Cerebellar cortex (tissue), 1 donor: Measurements from ENCODE around the gene PRKAG1.

Experiments used
- DNase-seq: peaks from one replicate; pipeline ENCODE4 v3.0.0-alpha.2; 2015; ENCODE audit warnings: low spot score

The PRKAG1 gene

DNA sequence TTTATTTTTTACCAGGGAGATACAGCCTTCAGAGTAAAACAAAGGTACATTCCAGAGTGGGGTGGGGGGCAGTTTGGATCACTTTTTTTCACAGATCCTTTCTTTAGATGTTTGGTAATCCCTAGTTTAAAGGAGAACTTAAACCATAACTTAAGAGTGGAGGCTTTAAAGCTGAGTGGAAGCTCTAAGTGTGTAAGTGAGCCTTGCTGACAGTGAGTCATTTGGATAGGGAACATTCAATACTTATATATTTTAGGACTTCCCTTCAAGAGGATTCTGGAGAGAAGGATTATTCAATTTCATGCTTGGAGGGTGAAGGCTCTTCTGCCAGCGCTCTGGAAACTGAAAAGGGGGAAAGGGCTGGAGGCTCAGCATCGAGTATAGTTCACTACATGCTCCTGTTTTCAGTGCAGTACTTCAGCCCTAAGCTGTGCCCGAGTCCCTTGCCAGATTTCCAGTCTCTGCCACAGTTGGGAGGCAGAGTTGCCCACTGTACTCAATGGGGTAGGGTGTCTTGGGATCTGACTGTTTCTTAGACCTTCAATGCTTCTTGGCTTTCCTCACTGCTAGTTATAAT lies 8.4 kb downstream of the PRKAG1 start:
- no peak for DNase-seq

DNA sequence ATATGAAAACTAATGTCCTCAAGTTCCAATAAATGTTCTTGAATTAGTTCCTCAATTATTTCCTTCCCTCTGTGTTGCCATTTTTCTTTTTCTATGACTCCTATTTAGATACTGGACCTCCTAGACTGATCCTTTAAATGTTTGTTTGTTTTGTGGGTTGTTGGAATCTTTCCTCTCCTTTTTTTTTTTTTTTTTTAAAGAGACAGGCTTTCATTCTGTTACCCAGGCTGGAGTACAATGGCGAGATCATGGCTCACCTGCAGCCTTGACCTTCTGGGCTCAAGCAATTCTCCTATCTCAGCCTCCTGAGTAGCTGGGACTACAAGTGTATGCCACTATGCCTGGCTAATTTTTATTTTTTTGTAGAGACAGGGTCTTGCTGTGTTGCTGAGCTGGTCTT lies 9.6 kb downstream of the PRKAG1 start:
- DNase-seq, result no peak

DNA sequence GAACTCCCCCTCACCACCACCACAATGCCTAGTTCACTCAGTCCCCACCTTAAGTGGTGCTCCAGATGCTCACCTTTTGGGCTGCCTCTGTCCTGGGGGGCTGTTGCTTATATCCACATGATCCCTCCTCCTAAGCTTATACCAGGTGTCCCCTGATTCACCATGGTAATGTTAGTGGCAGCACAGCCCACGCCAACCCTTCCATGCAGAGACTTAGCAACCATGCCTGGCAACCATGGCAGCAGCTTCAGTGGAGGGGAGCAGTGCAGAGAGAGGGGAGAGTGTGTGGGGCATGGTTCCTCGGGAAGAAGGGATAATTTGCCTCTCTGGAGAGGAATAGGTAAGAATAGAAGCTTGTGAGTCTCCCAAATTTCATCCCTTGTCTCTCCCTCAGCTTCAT lies 18.2 kb downstream of the PRKAG1 start:
- no peak for DNase-seq

DNA sequence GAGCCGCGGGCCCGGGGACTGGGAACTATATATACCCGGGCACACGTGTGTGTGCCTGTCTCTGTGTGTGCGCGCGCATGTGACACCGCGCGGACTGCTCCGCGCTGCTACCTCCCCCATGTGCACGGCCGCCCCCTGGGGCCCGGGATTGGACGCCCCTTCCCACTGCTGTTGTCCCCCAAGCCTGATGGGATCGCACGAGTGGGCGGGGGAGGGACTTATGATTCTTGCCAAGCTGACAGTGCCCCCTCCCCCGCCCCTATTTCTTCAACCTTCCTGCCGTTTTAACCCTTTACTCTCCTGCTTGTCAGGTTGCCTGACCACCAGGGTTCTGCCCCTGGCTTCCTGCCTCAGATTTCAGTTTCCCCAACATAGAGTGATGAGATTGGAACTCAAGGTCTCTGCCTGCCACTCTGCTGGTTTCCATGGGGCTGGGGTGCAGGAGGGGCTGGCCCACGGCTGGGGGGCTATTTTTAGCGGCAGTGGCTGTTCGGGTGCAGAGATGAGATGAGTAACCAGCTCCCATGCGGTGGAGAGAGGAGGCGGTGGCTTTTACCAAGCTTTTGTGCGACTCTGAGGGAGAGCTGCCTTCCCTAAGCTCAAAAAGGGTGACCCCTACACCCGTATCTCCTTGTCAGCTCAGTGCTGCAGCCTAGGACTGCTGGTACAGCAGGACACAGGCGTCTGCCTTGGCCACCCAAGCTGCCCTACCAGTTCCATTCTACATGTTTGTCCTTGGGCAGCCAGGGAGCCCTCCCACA lies 19.0 kb downstream of the PRKAG1 start, which contains the start of gene DDN:
Gene DDN, minus strand, starts transcription at position 5 of the 761 bp plus-strand sequence. CDS start 88 bp downstream, outside the sequence.
- DNase-seq, result peak; percentile 43

DNA sequence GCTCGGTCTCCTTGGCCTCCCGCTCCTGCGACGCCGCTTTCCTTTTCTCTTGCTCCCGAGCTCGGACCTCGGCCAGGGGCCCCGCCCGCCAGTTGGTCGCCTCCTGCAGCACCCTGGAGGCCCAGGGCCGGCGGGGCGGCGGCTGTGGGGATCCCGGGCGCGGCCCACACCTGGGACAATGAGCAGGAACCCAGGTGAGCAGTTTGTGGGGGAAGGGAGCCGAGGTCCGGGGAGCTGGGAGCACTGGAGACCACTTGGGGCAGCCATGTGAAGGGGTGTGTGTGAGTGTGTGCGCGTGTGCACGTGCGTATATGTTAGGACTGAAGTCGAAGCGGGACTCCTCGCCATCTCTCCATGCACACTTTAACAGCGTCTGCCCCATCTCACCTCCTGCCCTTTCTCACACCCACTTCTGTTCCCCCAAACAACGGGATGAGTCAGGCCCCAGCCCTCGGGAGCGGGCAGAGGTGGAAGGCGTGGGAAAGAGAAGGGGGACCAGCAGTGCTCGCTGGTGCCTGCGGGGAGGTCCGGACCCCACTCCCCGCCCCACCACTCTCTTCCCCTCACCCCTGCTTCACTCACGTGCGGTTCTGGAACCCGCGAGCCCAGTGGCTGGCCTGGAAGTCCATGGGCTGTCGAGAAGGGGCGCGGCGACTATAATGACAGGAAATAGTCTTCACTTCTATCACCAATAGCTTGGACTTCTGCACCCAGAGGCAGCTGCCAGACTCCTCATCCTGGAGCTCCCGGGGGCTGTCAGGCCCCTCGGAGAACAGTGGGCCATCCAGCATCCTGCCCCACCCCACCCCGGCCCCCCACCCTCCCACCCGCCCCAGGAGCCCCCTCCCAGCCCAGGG lies 19.9 kb downstream of the PRKAG1 start:
- DNase-seq, result no peak

DNA sequence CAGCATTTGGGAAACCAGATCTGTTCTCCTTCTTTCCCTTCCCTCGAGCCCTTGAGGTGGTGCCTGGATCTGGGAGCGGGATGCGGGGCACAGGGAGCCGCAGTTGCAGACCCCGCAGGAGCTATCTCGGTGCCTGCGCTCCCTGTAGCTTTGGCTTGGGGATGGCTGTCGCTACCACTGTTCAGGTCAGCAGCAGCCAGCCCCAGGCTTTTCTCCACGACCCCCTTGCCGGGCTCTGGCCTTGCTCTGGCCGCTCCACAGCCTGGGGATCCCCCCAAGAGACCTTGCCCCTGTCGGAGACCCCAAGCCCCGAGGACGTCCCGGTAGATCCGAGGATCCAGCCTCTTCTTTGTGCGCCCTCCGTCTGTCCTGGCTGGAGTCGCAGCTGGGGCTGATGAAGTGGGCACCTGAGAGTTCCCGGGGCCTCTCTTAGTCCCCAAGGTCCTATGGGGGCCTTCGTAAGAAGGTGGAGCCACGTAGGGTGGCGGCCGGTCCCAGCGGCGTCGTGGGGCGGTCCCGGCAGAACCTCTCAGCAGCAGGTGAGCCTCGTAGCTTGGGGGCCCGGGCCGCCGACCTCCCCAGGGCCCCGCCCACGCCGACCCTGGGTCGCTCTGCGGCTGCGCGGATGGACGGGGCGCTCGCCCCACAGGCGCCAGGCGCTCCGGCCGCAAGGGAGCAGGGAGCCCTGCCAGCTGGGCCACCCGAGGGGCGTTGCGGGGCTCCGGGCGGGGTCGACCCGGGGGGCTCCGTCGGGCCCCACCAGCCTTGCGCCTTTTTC lies 20.7 kb downstream of the PRKAG1 start:
- no peak for DNase-seq

DNA sequence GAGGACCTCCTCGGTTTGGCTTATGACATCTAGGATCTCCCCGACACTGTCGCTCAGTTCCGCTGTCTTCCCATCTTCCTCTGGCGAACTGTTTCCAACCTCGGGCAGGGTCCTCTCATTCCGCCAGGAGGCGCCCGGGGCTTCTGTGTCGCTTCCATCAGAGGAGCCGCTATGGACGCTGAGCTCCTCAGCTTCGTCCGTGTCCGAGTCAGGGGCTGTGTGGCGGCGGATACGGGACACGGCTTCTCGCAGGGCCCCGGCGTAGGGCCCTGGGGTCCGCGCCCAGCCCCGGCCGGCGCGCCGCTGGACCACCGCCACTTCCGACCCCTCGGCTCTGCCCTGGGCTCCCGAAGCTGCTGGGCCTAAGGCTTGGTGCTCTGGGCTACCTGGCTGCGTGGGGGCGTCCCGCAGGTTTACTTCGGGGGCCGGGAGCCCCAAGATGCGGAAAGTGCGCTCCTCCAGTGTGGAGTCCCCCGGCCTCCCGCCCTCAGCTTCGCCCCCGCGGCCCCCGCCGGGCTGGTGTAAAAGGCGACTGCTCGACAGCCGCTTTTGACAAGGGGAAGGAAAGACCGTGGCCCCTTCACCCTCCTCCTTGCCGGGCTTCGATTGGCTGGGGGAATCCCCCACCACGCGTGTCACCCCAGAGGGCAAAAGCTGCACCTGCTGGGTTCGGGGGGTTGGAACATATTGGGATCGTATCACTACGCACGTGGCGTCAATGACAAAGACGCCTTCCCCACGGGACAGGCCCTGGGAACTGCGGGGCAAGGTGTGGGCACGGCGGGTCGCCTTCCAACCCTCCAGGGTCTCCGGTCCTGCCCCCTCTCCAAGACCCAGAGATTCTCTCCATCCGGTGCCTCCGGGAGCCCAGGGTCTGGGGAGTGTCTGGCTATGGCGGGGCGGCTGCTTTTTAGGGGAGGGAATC lies 21.5 kb downstream of the PRKAG1 start:
- DNase-seq, result peak; percentile 81

DNA sequence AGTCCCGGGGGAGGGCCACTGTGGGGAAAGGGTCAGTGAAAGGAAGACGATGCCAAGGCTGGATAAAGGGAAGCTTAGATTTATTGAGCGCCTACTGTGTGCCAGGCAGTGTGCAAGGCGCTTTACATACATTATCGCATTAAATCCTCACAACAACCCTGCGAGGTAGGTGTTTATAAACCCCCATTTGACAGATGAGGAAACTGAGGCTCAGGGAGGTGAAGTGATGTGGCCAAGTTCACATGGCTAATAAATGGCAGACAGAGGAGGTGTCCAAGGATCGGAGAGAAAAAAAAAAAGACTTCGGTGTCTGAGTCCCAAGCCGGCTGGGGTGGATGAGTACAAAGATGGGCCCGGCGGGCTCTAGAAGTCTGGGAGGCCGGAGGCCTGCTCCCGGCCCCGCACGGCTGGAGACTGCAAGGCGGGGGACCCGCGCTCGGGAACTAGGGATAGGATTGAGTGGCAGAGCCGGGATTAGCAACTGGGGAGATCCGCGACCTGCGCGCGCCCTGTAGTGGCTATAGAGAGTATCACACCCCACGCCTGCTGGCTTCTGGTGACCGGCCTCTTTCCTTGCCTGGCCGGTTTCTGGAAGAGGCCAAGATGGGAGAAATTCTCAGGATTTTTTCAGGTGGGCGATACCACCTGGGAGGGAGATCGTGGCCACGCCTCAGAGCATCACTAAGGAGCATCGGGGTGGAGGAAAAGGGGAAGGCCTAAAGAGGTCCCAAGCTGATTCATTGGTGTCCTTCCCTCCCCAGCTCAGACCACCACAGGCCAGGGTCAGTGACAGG lies 23.3 kb downstream of the PRKAG1 start:
- peak; percentile 86 for DNase-seq

DNA sequence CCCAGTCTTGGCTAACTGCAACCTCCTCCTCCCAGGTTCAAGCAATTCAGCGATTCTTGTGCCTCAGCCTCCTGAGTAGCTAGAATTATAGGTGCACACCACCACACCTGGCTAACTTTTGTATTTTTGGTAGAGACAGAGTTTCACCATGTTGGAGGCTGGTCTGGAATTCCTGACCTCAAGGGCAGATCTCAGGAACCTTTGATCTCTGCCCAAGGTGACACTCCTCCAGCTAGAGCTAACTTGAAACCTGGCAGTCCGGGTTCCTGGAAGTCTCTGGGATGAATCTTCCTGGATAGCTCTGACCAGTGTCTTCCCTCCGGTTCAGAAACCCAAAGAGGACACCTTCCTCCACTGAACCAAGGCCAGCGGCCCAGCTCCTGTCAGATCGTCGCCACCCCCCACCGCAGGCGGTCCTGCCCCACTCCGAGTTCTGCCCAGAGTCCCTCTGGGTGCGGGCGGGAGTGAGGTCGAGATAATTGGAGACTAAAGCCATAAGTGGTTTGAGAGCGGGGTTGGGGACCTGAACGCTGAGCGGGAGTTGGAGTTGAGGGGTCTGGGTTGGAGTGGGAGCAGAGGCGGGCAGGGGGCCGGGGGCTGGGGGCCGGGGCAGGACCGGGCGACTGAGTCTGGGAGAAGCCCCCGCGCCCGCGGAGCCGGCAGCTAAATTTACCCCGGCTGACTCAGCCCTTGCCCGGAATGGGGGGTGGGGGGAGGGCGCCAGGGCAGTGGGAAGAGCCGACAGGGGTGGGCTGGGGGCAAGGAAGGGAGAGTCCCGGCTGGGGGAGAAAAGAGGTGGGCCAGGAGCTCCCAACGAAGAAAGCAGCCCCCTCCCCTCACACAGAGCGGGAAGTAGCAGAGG lies 24.1 kb downstream of the PRKAG1 start:
- DNase-seq, result no peak

DNA sequence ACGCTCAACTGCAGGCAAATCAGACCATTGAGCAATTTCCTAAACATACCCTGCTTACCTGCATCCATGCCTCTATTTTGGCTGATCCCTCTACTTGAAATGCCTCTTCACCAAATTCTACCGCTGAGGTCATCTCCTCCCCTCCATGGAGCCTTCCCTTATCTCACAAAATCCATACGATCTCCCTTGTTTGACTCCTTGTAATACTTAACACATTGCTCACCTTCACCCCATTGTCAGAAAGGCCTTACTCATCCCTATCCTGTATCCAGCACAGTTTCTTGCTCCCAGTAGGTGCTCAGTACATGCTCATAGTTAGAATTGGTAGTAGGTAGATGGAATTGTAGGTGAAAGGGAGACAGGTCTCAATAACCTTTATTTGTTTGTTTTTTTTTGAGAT lies 24.8 kb downstream of the PRKAG1 start:
- DNase-seq, result no peak

DNA sequence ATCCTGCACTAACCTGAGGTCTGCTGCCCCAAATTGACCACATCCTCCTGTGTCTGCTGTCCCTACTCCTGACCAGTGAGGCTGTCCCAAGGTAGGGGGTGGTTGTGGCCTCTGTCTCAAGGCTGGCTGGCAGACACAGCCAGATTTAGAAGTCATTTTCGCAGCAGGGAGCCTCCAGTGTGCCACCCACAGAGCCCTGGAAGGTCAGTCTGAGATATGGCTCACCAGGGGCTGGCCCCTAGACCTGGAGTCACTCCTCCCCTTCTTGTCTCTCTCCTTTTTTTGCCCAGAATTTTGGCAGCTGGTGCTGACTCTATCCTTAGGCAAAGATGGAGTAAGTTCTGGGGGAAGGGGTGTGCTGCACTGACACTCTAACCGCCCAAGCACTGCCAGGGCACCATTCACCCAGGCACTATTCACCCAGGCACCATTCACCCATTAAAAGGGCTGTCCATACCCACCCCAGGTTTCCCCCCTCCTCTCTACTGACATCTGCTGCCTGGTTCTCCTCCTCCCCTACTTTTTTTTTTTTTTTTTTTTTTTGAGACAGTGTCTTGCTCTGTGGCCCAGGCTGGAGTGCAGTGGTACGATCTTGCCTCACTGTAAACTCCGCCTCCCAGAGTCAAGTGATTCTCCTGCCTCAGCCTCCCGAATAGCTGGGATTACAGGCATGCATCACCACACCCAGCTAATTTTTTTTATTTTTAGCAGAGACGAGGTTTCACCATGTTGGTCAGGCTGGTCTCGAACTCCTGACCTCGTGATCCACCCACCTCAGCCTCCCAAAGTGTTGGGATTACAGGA lies 27.1 kb downstream of the PRKAG1 start:
- DNase-seq, result no peak

DNA sequence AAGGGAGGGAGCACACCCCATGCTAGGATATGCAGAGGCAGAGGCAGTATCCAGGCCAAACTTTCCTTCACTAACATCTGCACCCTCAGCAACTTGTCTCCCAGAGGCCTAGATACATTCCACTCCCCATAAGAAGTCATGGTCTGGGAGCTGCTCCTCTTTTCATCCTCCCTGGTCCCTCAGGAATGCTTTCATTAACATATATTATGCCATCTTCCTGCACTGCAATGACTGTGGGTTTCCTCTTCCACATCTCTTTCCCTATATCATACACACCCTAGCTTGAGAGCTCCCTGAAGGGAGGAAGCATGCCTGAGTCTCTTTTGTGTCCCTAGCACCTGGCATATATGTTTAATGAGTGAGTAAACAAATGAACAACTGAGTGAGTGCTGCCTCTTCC lies 28.0 kb downstream of the PRKAG1 start:
- DNase-seq, result no peak

DNA sequence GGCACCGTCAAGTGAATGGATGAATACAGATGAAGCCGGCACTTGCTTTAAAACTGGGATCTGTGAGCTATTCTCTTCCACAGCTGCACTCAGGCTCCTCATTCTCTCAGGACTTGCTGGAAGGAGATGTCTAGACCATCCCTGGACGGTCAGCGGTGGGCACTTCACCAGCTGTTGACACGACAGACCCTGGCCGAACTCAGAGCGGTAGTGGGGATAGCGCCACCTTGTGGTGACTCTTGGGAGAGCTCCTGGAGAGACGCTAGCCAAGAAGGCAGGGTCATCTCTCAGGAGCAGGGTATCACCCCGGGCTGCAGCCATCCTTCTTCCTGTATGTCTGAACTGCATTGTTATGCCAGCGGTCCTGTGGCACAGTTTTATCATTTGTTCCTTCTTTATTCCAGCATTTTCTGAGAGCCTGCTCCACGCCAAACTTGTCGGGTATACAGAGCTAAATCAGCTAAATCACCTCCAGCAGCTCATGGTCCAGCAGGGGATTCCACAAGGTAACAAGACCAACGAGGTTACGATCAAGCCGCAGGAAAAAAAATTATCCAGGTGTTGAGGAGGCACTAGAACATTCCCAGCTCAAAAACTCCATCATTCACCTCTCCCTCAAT lies 30.4 kb downstream of the PRKAG1 start:
- peak; percentile 52 for DNase-seq

DNA sequence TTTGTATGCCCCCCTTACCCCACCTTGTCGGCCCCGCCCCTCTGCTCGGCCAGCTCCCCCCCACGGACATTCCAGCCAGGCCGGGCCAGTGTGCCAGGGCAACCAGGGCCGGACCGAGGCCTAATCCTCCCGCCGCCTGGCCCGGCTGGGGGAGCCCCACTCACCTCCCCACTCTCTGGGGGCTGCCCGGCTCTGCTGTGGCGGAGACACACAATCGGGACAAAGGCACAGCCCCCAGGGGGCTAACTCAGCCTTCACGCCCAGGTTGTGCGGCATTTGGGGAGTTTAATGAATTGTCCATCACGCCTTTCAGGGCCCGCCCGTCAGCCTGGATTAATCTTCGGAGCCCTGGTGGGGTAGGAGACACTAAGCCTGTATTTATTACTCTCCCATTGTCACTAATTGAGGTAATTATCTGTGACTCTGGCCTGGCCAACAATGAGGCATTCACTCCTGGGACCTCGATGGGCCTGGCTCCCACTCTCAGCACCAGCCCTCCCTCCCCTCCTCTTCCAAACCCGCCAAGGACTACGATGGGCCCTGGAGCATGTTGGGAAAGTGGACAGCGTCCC lies 31.8 kb downstream of the PRKAG1 start:
- no peak for DNase-seq

DNA sequence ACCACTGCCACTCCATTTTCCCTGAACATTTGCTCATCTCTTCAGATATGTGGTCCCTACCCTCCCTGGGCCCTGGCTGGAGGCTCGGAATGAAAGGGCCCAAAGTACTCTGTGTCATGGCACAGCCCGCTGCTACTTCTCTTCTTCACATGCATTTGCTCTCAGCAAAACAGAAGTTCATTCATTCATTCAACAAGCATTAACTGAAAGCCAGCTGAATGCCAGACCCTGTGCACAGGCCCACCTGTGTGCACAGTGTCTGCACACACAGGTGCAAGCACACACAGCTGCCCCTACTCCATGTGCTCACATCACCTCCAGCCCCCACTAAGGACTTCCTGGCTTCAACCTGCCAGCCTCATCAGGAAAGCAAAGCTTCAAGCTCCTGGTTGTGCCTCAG lies 32.7 kb downstream of the PRKAG1 start:
- no peak for DNase-seq

DNA sequence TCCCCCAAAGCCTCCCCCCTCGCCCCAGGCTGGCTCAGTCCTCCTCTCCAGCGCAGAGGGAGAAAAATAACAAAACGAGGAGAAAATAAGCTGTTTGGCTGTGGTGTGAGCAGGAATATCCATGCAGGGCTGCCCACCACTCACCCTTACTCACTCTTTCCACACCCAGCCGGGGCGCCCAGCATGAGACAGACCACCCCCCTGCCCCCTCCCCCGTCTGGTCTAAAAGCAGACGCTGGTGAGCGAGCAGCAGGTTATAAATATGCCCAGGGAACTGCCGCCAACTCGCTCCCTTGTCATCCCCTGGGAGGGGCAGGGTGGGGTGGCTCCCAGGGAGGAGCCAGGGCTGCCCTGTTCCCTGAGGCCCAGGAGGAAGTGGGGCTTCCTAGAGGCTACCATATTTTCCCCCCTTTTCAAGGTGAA lies 33.1 kb downstream of the PRKAG1 start:
- DNase-seq, result no peak

DNA sequence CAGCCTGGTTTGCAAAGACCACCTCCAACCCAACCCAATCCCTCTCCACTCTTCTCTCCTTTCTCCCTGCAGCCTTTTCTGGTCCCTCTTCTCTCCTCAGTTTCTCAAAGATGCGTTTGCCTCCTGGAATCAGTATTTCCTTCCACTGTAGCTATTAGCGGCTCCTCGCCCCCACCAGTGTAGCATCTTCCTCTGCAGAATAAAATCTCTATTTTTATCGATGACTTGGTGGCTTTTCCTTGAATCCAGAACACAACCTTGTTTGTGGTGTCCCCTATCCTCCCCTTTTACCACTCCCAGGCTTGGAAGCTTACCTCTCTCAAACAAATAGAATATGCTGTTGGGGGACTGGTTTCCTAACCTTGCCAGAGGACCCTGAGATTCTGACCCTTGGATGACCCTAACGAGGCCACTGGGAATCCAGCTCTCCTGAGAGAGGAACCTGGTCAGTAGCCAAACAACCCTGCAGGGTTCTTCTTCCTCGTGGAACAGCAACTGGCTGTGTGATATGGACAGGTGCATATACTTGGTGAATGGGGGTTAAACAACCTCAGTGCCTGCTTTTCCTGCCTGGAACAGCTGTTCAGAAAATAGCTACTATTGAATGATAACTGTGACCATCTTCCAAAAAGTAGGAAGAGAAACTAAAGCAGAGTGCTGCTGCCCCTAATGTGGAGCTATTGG lies 36.0 kb downstream of the PRKAG1 start:
- no peak for DNase-seq
